CD4-positive, alpha-beta T cell treated with Interleukin-15 for 1 hour (primary cell): ENCODE results near the gene TMEM132E.

Experiments used
- DNase-seq: peaks from one replicate; pipeline ENCODE4 v3.0.0-alpha.2; 2020

The TMEM132E gene

DNA sequence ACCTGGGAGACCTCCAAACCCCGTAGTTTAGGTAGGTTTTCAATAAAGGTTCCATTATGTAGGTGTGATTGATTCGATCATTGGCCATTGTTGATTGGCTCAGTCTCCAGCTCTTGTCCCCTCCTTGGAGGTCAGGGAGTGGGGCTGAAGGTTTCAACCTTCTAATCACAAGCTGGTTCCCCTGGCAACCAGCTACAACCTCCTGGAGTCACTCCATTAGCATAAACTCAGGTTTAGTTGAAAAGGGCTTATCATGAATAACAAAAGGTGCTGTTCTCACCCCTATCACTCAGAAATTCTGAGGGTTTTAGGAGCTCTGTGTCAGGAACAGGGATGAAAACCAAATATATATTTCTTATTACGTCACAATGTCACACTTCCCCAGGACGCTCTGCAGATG, 28.5 kb downstream of the TMEM132E start:
- DNase-seq = no peak

DNA sequence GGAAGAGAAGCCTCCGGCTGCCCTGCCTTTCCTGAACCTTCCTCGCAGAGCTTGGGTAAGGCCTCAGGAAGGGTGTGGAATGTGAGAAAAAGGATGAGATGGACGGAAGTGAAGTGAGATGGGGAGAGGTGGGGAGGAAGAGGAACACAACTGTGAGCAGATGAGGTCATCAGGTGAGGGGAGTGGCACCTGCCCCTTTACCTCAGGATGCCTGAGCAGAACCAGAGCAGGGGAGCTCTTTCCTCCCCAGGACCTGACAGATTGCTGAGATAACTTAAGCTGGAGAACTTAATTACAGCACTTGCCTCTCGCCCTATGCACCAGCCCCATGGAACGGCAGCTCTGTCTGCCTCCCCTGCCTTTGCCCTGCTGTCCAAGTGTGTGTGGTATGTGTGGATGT, 29.8 kb downstream of the TMEM132E start:
- DNase-seq = no peak

DNA sequence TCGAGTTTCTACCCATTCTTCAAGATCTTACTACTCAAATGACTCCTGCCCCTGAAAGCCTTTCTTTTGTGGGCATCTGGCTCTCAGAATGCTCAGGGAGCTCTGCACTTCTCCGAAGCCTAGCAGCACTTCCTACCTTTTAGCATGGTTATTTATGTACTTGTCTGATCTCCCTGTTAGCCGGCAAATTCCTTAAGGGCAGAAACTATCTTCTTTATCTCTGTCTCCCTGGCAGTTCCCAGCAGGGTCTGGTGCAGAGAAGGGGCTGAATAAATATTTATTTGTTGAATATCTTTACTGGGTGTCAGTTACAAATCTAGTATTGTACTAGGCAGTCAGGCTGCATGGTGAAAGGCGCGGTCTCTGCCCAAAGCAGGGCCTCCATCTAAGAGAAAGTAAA, 30.7 kb downstream of the TMEM132E start:
- no peak for DNase-seq

DNA sequence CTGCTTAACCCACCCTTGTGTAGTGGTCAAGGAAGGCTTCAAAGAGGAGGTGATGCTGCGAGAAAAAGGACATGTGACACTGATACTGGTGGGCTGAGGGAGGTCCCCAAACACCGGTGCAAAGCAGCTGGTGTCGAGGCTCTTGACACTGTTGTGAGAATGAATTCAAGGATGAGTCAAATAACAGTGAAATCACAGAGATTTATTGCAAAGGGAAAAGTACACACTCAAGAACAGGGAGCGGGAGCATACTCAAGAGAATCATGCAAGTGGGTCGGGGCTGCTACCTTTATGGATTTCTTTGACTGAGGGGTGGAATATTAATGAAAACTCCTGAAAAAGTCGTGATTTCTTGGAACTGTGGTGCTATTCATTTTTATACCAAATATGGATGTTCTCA, 31.1 kb downstream of the TMEM132E start:
- no peak for DNase-seq

DNA sequence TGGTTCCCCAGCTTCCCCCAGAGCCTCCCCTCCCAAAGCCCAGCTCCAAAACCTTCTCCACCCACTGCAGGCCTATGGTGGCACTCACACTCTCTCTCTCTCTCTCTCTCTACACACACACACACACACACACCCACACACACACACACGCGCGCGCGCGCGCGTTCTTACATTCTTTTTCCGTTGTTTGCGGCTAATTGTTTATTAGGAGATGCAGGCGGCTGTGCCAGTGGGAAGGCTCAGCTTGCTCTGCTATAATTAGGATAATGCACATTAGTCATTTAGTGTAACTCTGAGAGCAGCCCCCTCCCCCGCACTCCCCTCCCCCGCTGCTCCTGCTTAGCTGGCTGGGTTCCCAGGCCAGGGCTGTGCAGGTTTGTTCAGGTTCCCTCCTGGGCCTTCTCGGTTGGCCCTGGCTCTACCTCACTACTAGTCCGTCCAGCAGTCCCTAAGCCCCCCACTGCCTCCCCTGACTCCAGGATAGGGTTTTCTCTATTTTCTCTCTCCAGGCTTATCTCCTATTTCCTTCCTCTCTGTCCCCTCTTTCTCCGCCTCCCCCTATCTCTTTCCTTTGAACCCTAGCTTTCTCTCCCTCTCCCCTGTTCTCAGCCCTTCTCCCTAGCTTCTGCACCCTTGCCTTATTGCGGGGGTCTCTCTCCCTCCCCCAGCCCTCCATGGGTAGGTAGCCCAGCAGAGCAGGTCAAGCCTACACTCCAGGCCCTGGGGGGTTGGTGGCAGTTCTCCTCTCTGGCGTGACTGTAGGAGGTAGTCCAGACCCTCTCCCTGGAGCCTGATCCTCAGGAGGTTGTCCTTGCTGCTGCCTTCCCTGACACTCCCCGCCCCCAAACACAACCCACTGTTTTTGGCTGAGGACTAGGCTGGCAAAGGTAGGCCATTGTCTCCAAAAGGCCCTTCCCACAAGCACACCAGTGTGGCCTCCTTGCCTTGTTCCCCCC, 34.0 kb downstream of the TMEM132E start:
- DNase-seq = no peak

DNA sequence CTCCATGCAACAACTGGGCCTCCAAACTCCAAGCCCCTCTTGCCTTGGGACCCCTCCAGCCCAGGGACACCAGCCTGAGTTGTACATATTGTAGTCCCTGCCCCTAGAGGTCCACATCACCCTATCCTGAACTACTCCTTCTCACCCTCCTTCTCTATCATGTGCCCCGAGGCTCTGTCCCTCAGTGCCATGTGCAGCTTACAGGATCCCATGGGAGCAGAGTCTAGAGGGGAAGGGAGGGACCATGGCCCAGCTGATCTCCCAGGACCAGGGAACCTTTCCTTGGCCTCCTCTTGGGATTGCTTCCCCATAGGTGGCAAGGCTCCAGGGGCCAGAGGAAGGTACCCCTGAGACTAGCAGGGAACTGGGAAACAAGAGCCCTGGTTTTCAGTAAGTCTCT, 35.3 kb downstream of the TMEM132E start:
- DNase-seq = no peak

DNA sequence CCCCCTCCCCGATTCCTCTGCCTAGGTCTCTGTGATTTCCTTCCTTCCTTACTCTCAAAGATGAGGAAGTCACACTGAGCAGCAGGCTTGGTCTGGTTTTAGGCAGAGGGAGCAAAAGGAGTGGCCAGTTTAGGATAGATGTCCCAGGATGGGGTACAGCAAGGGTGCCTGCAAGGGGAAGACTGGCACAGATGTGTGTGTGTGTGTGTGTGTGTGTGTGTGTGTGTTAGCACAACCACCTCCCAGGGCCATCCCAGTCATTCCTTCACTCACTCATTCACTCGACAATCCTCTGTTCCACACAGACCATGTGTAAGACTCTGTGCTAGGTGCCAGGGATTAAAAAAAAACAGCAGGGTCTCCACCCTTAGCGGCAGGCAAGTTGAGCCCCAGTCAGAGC, 35.9 kb downstream of the TMEM132E start:
- DNase-seq = no peak

DNA sequence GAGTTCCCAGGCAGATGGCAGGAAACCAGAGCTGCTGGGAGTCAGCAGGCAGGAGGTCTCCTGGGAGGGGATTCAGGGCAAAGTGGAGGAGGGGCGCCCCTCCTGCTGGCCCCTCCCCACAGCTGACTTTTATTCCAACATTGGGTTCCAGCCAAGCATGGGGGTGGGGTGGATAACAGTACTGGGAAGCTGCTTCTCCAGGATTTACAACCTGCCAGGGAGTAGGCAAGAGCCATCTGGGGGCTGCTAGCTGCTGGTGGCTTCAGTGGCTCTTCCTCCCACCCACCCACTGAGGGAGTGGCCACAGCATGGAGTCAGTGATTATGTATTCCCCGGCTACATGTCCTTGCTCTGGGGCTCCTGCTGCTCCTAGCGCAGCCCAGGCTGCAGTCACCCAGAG, 36.8 kb downstream of the TMEM132E start:
- DNase-seq = no peak

DNA sequence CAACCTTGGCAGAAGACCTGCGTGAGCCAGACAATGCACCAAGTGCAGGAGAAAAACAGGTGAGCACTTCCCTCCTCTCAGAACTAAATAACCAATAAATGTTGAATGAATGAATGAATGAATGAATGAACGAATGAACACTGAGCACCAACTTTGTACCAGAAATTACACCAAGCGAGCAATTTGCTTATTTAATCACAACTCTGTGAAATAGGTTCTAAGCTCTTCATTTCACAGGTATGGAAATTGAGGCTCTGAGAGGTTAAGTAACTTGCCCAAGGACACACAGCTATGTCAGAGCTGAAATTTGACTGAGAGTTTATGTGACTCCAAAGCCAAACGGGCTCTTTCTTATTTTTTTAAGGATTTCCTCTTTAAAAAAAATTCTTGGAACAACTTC, 38.0 kb downstream of the TMEM132E start:
- no peak for DNase-seq

DNA sequence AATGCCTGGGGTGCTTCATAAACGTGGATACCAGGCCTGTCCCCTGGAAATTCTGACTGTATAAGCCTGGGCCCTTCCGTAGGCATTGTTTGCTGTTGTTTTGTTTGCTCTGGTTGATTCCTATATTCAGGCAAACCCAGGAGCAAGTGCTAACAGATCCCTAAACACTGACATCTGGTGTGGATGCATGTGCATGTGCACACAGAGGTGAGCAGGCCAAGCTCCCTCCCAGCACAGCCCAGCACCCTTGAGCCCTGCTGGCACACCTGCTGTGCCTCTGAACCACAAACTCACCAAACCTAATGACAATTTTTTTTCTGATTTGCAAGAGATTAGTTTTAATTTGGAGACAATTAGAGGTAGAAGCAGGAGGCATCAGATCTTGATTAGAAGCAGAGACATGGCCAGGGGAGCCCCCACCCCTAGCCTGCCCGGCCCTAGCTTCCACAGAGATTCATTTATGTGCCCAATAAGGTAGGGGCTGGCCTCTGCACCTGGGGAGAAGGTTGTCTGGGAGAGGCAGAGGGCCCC, 40.4 kb downstream of the TMEM132E start:
- DNase-seq = no peak

DNA sequence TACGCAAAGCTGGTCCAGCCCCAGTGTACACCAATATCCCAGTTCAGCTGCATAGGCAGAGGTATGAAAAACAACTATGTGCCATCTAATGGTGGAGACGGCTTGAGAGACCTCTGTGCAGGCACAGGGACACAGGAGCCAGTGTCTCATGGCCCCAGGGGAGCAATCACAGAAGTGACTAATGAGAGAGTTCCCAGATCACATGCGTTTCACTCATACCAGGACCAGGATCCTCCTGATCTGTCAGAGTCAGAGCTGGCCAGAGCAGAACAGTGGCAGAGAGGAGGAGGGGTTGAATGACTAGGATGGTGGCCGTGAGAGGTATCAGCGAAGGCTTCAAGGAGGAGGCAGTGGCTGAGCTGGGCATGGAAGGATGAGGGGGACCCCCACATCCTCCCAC, 41.1 kb downstream of the TMEM132E start:
- DNase-seq = no peak

DNA sequence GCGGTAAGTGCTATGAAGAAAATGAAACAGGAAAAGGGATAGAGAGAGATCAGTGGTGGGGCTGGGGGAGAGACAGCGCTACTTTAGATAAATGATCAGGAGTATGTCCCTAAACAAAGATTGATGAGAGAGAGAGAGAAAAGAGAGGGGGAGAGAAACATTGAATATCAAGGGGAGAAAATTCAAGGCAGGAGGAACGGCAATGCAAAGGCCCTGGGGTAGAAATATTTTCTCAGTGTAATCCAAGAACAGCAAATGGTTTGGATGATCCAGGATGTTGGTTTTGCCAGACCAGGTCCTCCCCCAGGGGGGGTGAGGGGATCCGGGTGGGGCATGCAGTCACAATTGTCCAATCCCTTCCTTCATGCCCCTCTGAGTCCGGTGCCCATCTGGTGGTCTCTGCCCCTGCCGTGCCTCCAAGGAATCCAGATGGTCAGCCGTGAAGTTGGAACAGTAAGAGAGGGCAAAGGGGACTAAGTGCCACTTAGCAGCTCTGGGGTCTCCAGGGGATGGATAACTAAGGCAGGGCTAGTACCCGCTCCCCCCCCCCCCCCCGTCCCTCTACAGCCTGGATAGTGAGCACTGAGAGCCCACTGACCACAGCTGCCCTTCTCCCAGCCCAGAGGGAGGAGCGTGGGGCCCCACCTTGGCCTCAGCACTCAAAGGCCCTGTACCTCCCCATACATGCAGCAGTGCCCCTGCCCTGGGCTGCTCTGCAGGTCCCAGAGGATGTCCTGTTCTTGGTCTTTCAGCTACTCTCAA, 43.7 kb downstream of the TMEM132E start:
- no peak for DNase-seq

DNA sequence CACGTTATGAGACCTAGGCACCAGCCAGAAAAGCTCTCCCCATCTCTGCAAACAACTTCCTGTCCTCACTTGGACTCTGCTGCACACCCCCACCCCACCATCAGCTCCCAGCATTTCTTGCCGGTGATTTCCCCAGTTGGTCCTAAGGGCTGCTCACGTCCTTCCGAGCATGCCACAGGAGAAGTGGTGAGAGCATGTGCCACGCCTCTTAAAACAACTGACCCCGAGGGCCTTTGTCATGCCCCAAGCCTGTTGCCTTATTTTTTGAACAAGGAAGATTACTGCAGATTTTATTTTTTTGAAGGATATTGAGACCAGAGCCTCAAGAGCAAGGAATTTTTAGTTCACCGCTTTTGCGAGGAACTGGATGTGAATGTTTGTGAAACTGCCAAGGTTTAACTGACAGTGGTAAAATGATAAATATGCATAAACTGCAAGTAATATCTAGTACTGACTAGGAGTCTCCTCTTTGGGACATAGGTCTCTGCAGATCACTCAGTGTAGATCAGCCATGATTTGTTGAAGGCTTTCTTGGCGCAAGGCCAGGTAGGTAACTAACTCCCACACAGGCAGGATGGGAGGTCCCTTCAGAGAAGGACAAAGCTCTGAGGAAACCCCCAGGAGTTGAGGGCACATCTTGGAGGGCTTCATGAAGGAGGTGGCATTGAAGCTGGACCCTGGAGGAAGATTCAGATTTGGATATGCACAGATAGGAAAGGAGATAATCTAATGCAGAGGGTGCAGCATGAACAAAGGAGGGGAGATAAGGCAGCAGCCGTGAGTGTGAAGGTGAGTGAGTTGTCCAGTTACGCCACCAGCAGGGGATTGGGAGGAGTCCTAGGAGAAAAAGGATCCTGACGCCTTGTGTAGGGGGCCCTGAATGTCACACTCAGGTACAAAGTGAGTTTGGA, 44.7 kb downstream of the TMEM132E start:
- no peak for DNase-seq

DNA sequence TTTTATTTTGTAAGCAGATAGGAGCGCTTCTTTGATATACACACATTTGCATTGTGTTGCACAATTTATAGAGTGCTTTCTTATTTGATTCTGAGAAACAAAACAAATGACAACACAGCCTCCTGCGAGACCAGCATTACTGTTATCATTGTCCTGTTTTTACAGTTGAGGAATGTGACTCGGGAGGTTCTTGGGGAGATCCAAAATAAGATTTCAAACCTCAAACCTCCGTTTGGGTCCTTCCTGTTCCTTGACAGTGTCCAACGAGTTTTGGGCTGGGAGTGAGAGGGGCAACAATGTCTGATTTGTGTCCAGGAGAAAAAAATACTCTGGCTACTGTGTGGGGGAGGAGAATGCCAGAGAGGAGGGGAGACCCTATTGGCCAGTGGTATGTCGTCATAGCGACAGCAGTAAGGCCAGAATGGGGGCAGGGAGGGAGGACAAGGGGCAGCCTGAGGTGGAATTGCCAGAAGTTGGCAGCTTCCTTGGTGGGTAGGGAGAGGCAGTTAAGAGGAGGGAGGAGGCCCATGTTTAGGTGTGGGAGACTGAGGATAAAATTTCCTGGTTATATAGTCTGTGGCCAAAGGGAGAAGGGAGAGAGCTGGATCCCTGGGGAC, 45.5 kb downstream of the TMEM132E start:
- no peak for DNase-seq

DNA sequence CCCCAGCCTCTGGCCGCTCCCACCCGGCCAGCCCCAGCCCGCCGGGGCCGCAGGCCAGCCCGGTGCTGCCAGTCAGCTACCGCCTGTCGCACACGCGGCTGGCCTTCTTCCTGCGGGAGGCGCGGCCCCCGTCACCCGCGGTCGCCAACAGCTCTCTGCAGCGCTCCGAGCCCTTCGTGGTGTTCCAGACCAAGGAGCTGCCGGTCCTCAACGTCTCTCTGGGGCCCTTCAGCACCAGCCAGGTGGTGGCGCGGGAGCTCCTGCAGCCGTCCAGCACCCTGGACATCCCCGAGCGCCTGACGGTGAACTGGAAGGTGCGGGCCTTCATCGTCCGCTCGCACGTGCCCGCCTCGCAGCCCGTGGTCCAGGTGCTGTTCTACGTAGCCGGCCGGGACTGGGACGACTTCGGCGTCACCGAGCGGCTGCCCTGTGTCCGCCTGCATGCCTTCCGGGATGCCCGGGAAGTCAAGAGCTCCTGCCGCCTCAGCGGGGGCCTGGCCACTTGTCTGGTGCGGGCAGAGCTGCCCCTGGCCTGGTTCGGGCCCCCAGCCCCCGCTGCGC, 46.8 kb downstream of the TMEM132E start:
- DNase-seq = no peak

DNA sequence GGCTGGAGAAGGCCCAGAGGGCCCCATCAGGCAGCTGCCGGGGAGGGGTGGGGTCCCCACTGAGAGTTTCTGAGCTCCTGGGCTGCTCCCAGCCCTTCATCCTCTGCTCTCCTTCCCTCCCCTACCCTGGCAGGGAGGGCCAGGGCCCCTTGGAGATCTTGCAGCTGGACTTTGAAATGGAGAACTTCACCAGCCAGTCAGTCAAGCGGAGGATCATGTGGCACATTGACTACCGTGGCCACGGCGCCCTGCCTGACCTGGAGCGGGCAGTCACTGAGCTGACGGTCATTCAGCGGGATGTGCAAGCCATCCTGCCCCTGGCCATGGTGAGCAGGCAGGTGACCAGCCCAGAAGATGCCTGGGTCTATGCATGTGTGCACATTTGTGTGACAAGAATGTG, 49.5 kb downstream of the TMEM132E start:
- no peak for DNase-seq

DNA sequence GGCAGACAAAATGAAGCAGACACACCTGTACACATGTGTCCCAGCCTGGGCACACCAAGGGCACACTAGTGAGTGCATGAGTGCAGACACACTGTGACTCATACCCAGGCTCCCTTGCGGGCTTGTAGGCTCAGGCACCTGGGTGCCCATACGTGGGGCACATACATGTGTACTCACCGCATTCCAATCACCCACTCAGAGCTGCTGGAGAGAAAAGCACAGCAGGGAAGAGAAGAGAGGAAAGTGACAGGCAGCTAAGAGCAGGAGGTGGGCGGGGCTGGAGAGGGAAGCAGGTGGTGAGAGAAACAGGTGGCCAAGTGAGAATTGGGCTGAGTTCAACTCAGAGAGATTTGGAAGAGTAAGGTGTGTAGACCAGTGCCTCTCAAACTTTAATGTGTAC, 54.0 kb downstream of the TMEM132E start:
- no peak for DNase-seq

DNA sequence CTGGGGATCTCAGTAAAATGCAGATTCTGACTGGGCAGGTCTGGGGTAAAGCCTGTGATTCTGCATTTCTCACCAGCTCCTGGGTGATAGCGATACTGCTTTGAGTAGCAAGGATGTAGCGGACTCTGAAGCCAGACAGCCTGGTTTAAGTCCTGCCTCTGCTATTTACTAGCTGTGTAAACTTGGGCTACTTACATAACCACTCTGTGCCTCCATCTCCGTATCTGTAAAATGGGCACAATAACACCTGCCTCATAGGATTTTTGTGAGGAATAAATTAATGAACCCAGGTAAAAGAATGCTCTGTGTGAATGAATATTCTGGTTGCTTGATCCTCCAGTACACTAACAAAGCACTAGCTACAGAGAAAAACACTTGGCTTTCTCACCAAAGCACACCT, 54.4 kb downstream of the TMEM132E start:
- DNase-seq = no peak

DNA sequence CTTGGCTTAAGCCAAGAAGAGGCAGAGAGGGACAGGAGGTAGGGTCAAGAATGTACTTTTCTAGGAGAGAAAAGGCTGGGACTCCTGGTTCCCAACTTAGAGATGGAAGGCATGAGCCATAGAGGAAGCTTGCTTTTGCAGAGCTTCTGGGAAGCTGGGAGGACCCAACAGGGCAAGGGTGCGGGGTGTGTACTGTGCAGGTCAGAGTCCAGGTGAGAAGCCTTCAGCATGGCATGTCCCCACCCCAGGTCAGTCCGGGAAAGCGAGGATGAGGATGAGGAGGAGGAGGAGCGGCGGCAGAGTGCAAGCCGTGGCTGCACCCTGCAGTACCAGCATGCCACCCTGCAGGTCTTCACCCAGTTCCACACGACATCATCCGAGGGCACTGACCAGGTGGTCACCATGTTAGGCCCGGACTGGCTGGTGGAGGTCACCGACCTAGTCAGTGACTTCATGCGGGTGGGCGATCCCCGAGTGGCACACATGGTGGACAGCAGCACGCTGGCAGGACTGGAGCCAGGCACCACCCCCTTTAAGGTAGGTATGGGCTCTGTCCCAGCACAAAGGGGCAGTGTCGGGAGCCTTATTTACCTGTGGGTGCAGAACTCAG, 55.3 kb downstream of the TMEM132E start:
- DNase-seq = no peak

DNA sequence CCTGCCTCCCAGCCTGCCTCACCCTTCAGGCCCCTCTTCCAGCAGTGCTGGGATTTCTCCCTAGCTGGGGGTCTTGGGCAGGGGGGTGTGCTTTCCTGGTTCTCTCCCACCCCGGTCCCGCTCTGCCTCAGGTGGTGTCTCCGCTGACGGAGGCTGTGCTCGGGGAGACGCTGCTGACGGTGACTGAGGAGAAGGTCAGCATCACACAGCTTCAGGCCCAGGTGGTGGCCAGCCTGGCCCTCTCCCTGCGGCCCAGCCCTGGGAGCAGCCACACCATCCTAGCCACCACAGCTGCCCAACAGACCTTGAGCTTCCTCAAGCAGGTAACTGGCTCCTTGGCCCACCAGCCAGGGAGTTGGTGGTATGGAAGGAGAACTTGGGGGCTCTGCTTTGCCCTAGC, 56.5 kb downstream of the TMEM132E start:
- no peak for DNase-seq

DNA sequence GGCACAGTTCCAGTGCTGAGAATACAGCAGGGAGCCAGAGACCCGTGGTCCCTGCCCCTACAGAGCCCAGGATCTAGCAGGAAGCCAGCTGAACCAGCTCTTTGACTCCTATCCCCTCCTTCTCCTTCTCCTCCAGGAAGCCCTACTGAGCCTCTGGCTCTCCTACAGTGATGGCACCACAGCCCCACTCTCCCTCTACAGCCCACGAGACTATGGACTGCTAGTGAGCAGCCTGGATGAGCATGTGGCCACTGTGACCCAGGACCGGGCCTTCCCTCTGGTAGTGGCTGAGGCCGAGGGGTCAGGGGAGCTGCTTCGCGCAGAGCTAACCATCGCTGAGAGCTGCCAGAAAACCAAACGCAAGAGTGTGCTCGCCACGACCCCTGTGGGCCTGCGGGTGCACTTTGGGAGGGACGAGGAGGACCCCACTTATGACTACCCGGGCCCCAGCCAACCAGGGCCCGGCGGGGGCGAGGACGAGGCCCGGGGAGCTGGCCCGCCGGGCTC, 57.7 kb downstream of the TMEM132E start:
- no peak for DNase-seq
